ENCODE measurements around the gene THYN1.
"Not testable (repeated sequence)": the region's sequence is repeated elsewhere in the genome, so short reads cannot be mapped to it uniquely, and the experiment has no call there.

The THYN1 gene

DNA sequence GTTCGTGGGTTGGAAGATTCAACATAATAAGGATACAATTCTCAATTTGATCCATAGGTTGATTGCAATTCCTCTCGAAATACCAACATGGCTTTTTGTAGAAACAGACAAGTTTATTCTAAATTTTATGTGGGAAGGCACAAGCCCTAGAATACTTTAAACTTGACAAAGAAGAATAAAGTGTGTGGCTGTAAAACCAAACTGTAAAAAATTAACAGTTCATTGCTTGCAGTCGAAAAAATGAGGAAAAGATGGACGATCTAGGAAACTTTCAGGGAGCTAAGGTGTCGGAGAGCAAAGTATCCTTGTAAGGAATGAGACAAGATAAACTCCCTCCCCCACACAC, 22.0 kb upstream of the THYN1 start:
- no peak for DNase-seq (ENCODE audit: low read depth)

- no peak for DNase-seq (ENCODE audit: low read depth)
Measured at GRCh38 chr11:134273317-134273712, 20.2 kb upstream of the THYN1 start.

- DNase-seq (ENCODE audit: low read depth): no peak
Measured at GRCh38 chr11:134272381-134273316, 19.5 kb upstream of the THYN1 start.

GRCh38 chr11:134271978-134272377, 18.8 kb upstream of the THYN1 start:
- DNase-seq (ENCODE audit: low read depth): no peak

- DNase-seq (ENCODE audit: low read depth): no peak
Measured at GRCh38 chr11:134270250-134270714, 17.1 kb upstream of the THYN1 start.

DNA sequence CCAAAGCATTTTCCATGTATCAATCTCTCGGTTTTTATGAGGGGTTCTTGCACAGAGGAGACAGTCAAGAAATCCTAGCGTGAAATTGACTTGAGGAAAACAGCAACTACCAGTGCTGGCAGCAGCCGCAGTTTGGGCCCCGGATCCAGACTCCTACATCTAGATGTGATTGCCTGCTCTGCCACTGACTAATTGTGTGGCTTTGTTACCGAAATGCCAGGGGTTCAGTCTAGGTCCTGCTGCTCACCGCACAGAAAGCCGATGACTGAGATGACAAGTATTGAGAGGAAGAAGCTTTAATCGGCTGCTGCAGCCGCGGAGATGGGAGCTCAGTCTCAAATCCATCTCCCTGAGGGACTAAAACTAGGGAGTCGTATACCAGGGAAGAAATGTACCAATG, 14.8 kb upstream of the THYN1 start:
- no peak for DNase-seq (ENCODE audit: low read depth)

- DNase-seq (ENCODE audit: low read depth): no peak
Measured at GRCh38 chr11:134267461-134267860, 14.3 kb upstream of the THYN1 start.

DNA sequence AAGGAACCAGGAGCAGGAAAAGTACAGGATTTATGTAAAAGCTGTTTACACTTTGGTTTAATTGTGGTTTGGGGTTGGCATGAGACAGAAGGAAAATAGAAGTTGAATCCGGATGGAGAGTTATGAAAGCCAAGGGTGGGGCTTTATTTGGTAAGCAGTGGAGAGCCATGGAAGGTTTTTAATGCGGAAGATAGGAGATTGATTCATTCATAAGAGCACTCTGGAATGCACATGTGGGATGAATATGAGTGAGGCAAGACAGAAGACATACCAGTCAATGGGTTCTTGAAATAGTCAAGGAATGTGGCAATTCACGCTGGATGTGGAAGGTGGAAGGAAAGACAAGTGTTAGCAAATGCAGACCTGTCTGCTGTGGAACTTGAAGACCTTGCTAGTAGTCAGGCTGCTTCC, 13.7 kb upstream of the THYN1 start:
- DNase-seq (ENCODE audit: low read depth): peak; percentile 79

DNA sequence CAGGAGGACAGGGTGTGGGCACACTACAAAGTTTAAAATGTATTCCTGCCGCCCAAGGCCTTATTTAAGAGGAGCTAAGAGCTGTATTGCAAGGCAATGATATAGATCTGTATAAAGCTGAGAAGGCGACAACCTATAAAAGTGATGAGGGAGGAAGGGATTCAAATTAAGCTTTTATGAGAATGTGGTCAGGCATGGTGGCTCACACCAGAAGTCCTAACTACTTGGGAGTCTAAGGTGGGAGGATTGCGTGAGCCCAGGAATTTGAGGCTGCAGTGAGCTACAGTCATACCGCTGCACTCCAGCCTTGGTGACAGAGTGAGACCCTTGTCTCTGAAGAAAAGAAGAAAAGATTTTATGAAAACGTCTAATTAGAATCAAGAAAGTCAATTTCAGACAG, 13.3 kb upstream of the THYN1 start:
- no peak for DNase-seq (ENCODE audit: low read depth)

- DNase-seq (ENCODE audit: low read depth): no peak
Measured at GRCh38 chr11:134264966-134265764, 12.0 kb upstream of the THYN1 start.

GRCh38 chr11:134261626-134262488, 8.7 kb upstream of the THYN1 start:
- no peak for DNase-seq (ENCODE audit: low read depth)

DNA sequence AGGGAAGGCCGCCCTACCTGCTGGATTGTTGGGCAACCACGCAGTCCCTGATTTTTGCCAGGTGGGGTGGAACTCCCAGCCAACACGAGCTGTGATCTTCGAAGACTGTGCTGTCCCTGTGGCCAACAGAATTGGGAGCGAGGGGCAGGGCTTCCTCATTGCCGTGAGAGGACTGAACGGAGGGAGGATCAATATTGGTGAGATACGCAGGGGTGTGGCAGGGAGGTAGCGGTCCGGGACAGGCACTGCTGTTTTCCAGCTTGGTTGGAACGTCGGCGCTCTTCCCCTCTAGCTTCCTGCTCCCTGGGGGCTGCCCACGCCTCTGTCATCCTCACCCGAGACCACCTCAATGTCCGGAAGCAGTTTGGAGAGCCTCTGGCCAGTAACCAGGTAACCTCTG, 7.8 kb upstream of the THYN1 start:
- no peak for DNase-seq (ENCODE audit: low read depth)

- DNase-seq (ENCODE audit: low read depth): no peak
Measured at GRCh38 chr11:134260503-134260902, 7.4 kb upstream of the THYN1 start.

DNA sequence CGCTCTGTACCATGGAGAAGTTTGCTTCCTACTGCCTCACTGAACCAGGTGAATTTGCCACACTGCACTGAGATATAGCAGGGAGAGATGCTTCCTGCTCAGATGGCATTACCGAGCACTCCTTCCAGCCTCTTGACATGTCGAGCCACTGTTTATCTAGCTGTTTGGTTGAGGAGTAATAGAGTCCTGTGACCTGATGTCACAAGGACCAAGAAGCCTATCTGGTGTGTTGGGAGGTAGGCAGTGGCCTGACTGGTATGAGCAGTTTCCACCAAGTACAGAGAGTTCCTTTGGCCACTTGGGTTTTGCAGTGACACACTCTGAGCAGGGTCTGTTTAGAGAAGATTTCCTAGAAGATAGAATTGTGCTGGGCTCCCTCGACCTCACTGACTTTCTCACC, 5.4 kb upstream of the THYN1 start:
- DNase-seq (ENCODE audit: low read depth): no peak

DNA sequence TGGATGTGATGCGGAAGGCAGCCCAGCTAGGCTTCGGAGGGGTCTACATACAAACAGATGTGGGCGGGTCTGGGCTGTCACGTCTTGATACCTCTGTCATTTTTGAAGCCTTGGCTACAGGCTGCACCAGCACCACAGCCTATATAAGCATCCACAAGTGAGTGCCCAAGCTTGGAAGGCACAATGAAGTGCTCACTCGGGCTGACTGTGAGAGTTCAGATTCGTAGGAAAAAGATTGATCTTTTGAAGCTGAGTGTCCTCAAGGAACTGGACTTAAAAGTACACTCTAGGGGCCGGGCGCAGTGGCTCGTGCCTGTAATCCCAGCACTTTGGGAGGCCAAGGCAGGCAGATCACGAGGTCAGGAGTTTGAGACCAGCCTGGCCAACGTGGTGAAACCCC, 3.9 kb upstream of the THYN1 start:
- DNase-seq (ENCODE audit: low read depth): no peak

GRCh38 chr11:134255184-134255561, 2.0 kb upstream of the THYN1 start:
- DNase-seq (ENCODE audit: low read depth): not testable (repeated sequence)

GRCh38 chr11:134254433-134255183, 1.5 kb upstream of the THYN1 start:
- no peak for DNase-seq (ENCODE audit: low read depth)

DNA sequence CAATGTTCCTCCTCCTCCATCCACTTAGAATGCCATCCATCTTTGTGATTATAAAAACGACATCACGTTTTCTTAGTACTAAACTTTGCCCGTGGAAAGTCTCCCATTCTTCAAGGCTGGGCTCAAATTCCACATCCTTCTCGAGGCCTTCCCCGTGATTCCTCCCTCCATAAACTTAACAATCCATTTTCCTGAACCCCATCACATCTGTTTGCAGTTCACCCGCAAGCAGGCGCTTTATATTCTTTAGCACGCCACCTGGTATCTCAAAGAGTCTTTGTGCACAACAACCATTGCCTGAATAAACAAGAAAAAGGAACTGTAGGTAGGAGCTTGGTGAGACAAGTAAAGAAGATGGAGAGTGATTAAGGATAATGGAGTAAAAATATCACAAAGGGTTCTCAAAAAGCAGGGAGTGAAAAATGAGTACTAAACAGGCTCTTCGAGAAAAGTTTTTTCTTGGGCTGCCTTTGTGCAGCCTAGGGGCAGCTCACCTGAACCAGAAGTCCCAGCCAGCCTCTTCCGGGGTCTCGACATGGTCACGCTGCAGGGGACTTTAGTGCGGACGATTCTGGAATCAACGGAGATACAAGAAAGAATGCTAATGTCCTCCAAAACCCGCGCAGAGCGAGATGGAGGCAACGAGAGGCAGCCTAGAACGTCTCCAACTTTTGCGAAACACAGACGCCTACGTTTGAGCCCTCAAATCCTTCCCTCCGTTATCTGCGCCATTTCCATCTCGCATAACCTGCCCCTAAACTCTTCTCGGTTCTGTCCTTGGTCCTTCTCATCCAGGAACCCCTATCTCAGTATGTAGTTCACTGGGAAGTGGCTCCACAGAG, 585 bp downstream of the THYN1 start:
- DNase-seq (ENCODE audit: low read depth): peak; percentile 28

DNA sequence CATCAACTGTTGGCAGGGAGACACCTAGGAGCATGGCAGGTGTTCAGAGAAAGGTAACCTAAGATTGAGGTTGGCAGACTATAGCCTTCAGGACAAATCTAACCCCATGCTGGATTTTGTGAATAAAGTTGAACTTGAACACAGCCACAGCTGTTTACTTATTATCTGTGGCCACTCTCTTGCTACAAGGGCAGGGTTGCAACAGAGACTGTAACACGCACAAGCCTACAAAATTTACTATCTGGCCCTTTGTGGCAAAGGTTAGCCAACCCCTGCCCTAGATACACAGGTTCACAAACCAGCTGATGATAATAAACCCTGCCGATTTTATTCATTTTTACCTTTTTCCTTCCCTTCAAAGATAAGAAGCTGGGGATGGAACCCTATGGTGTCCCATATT, 2.5 kb downstream of the THYN1 start:
- DNase-seq (ENCODE audit: low read depth): no peak

DNA sequence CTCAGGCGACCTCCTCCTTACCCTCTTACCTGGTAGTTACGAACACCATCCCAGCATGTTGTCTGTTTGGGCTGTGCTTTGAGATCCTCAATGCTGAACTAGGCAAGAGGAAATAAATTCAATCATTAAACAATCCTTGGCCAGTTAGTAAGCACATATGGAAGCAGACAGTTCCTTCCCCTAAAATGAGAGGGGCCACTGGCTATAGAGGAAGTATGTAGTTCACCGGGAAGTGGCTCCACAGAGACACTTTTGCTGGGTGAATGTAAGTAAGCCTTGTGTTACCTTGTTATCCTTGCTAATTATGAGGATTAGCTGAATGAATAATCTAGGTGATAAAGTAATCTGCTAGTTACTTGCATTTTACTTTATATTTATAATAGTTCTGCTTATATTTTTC, 2.9 kb downstream of the THYN1 start:
- no peak for DNase-seq (ENCODE audit: low read depth)
